Panc1 (cell line): Measurements from ENCODE around the gene GAP43. TPM values are rescaled to one million over a fixed set of nuclear protein-coding genes. Genes with fewer than 3 reads are reported as not detected.

Experiments
- ATAC-seq: fragments of 200-7000 bp; cut with Tn5 transposase; 2 replicates; pipeline ENCODE4 v1.9.1; 2020; ENCODE audit warnings: mild to moderate bottlenecking, moderate library complexity
- BruUV-seq: library from RNA; stranded (reverse); fragments of 400-500 nt; replicated peaks from 2 replicates; lab custom pipeline; 2021; lab: Mats Ljungman, UMichigan
- CTCF ChIA-PET: fragments of 300-600 bp; sonication (Branson Sonifier 250); formaldehyde crosslinking; loops from one replicate; lab custom pipeline; 2022; ENCODE audit warnings: antibody characterized with exemption; lab: Charles Lee
- POLR2A ChIA-PET: fragments of 300-600 bp; sonication (Branson Sonifier 250); formaldehyde crosslinking; loops from one replicate; lab custom pipeline; 2022; ENCODE audit warnings: antibody characterized with exemption; lab: Charles Lee
- DNase-seq: peaks from one replicate; pipeline ENCODE4 v3.0.0-alpha.2; 2010; ENCODE audit warnings: low read depth, low spot score
- H3K27ac ChIP-seq: 2 replicates; pipeline ENCODE4 v1.5.1; 2011; ENCODE audit warnings: mild to moderate bottlenecking, low read length, inconsistent platforms
- H3K27me3 ChIP-seq: fragments of 200-500 bp; sonication (Bioruptor generic); 2 replicates; pipeline ENCODE4 v1.6.0; 2014; ENCODE audit warnings: low read length, inconsistent platforms; ENCODE audit not compliant: control insufficient read depth, insufficient read depth
- H3K36me3 ChIP-seq: fragments of 200-500 bp; sonication (Bioruptor generic); 2 replicates; pipeline ENCODE4 v1.5.1; 2014; ENCODE audit warnings: inconsistent platforms, mild to moderate bottlenecking, low read length, moderate library complexity; ENCODE audit not compliant: control insufficient read depth, insufficient read depth
- H3K4me1 ChIP-seq: 2 replicates; pipeline ENCODE4 v1.5.1; 2011; ENCODE audit warnings: inconsistent platforms, mild to moderate bottlenecking, low read length, moderate library complexity; ENCODE audit not compliant: control insufficient read depth, insufficient read depth
- H3K4me3 ChIP-seq, 2 experiments: 2 replicates each; pipeline ENCODE4 v1.5.1; 2011 to 2012; ENCODE audit warnings: low read depth in 2 of 2, low read length in 2 of 2, mild to moderate bottlenecking in 2 of 2, inconsistent platforms in 1 of 2, moderate library complexity in 1 of 2
- H3K9me3 ChIP-seq: fragments of 200-500 bp; sonication (Bioruptor generic); 2 replicates; pipeline ENCODE4 v1.5.1; 2014; ENCODE audit warnings: low read depth, mild to moderate bottlenecking, inconsistent platforms, low read length, moderate library complexity; ENCODE audit not compliant: control insufficient read depth, insufficient read depth
- CTCF ChIP-seq: fragments of 450-650 bp; IDR thresholded peaks from 2 replicates; pipeline ENCODE4 v1.5.1; 2017; ENCODE audit warnings: mild to moderate bottlenecking
- POLR2AphosphoS5 ChIP-seq: IDR thresholded peaks from 2 replicates; pipeline ENCODE4 v1.6.1; 2012; ENCODE audit warnings: mild to moderate bottlenecking, low read depth, low read length, moderate library complexity
- REST ChIP-seq, 2 experiments: IDR thresholded peaks; 2 replicates each; pipeline ENCODE4 v1.6.1; 2011 to 2012; ENCODE audit warnings: low read depth in 2 of 2, control low read depth in 1 of 2, low read length in 1 of 2, mild to moderate bottlenecking in 1 of 2, moderate library complexity in 1 of 2; ENCODE audit not compliant: insufficient read depth in 1 of 2
- SIN3A ChIP-seq: IDR thresholded peaks from 2 replicates; pipeline ENCODE4 v1.6.1; 2012; ENCODE audit warnings: low read depth, mild to moderate bottlenecking, low read length, moderate library complexity, borderline replicate concordance; ENCODE audit not compliant: insufficient read depth
- TCF7L2 ChIP-seq: IDR thresholded peaks from 2 replicates; pipeline ENCODE4 v1.6.1; 2011; ENCODE audit warnings: mild to moderate bottlenecking, low read depth, low read length, inconsistent platforms
- in situ Hi-C: cut with HindIII; loops from 2 replicates; pipeline ENCODE4 v1.10.0; 2016; ENCODE audit warnings: low sequenced_read_pairs, low pct_unique_long_range_greater_than_20kb
- intact Hi-C: fragments of 100-400 bp; cut with micrococcal nuclease; formaldehyde crosslinking; loops from one replicate; pipeline ENCODE4 v1.10.0; 2022; ENCODE audit not compliant: unreplicated experiment
- total RNA-seq: library from RNA; stranded (reverse); gene quantifications from one replicate; pipeline ENCODE4 v1.2.1, GENCODE V29; 2021; ENCODE audit not compliant: unreplicated experiment

The GAP43 gene
- total RNA-seq, 1 experiment from 2014 or later, result not detected

GRCh38 chr3:115680803-115681345 is 57.6 kb downstream of the GAP43 start:
- intact Hi-C loops (no loop called here), in situ Hi-C loops (no loop called here)
- Histone ChIP-seq H3K27ac (no peak overlapping the region), H3K4me3 (no peak overlapping the region), H3K27me3 (no peaks in the 10 kb centered on the region), H3K4me1 (no peaks in the 10 kb centered on the region), H3K36me3 (no peaks in the 10 kb centered on the region), H3K9me3 (no peaks in the 10 kb centered on the region)
- TF ChIP-seq POLR2AphosphoS5, result no peak
- TF ChIP-seq SIN3A, result no peak
- no peak for TF ChIP-seq CTCF
- TF ChIP-seq TCF7L2, result no peak
- no peak for TF ChIP-seq REST (IDR thresholded peaks at IDR 0.05; ENCODE audit: insufficient read depth in 1 of 2, low read depth in 2 of 2, low read length in 1 of 2)
- ChIA-PET CTCF (no interaction called here), POLR2A (no interaction called here)
- DNase-seq, result no peak
- ATAC-seq, result no peak
- no TSS peak for BruUV-seq

GRCh38 chr3:115681736-115682135 is 58.4 kb downstream of the GAP43 start:
- no peaks in the 10 kb centered on the region for H3K27me3 ChIP-seq
- in situ Hi-C loops, result no loop called here
- intact Hi-C loops, result no loop called here
- DNase-seq (no peak), ATAC-seq (no peak)
- H3K27ac ChIP-seq, result no peak overlapping the region
- H3K36me3 ChIP-seq, result no peaks in the 10 kb centered on the region
- H3K9me3 ChIP-seq, result no peaks in the 10 kb centered on the region
- H3K4me3 ChIP-seq, result no peak overlapping the region
- TF ChIP-seq POLR2AphosphoS5, result no peak
- no peak for TF ChIP-seq SIN3A
- TF ChIP-seq CTCF, result no peak
- no peak for TF ChIP-seq TCF7L2
- no peak for TF ChIP-seq REST (IDR thresholded peaks at IDR 0.05; ENCODE audit: insufficient read depth in 1 of 2, low read depth in 2 of 2, low read length in 1 of 2)
- no peaks in the 10 kb centered on the region for H3K4me1 ChIP-seq
- BruUV-seq, result no TSS peak
- ChIA-PET POLR2A (no interaction called here), CTCF (no interaction called here)
